ENCODE data around the gene EGFL8. TPM values are rescaled to one million over a fixed set of nuclear protein-coding genes. Genes with fewer than 3 reads are reported as not detected.
A peak's percentile ranks its signal among the peaks of the same experiment; 100 is the strongest.

Gene EGFL8
- total and polyA plus RNA-seq, 9 of the 15 experiments (the other 6 are each of a cell fraction or from before 2014, with no cell fraction given), result 2.2 to 47.4 (median 14.2) TPM

DNA sequence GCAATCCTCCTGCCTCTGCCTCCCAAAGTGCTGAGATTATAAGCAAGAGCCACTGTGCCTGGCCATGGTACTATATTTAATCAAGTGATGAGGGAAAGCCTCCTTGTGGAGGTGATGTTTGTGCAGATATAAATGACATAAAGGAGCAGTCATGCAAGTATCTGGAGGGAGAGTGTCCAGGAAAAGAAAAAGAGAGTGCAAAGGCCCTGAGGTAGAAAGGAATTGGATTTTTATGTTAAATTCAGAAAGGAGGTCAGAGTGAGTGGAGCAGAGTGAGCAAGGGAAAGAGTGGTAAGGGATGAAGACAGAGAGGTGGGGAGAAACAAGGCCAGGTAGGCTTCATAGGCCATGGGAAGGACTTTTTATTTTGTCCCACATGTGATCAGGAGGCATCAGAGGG, 26.9 kb upstream of the EGFL8 start:
- FAIRE-seq (no peak), DNase-seq (ENCODE audit: extremely low read depth in 1 of 4, low spot score in 3 of 4) (no peak), ATAC-seq (no peak)
- no peak overlapping the region for H2AFZ ChIP-seq (ENCODE audit: low read depth, low read length)
- no peak overlapping the region for H3K9ac ChIP-seq (ENCODE audit: insufficient read depth in 1 of 2, low read depth in 2 of 2, low read length in 2 of 2)
- in situ Hi-C loops (cut with MboI) (loop anchor here (5.0 kb wide), 1 partner anchor 1025 kb away; no protein-coding TSS in a partner anchor), intact Hi-C loops (cut with micrococcal nuclease) (no loop called here)
- CTCF ChIA-PET (ENCODE audit: low intra/inter-chr PET ratio), result no interaction called here
- no peak overlapping the region for H3K4me2 ChIP-seq (ENCODE audit: insufficient read depth, low read length)
- BruUV-seq (replicated peaks), result no TSS peak
- POLR2A ChIA-PET, result interaction anchor here (1.8 kb wide), 1 partner anchor 9 kb away, joined by 7 read pairs; the partner anchor contains the start of gene ATF6B
- no peaks in the 10 kb centered on the region for H3K27me3 ChIP-seq (ENCODE audit: control insufficient read depth in 2 of 2, insufficient read depth in 2 of 2, low read length in 2 of 2)
- H3K9me1 ChIP-seq (ENCODE audit: control insufficient read depth, insufficient read depth, low read length), result no peaks in the 10 kb centered on the region
- no peaks in the 10 kb centered on the region for H3K36me3 ChIP-seq (ENCODE audit: control insufficient read depth, insufficient read depth, low read length)
- H3K4me1 ChIP-seq (replicated peaks in 1 of 2; ENCODE audit: control insufficient read depth in 2 of 2, insufficient read depth in 2 of 2, low read length in 2 of 2), result peaks cover 16 to 24% of the 10 kb centered on the region in 2 experiments; a peak in 4 of 5 replicates
- H3K4me3 ChIP-seq, result no peak overlapping the region
- H3K79me2 ChIP-seq (ENCODE audit: control insufficient read depth, insufficient read depth, low read length), result no peaks in the 10 kb centered on the region
- no peaks in the 10 kb centered on the region for H3K9me3 ChIP-seq (replicated peaks; ENCODE audit: control insufficient read depth, insufficient read depth, low read depth, low read length)
- no peaks in the 10 kb centered on the region for H4K20me1 ChIP-seq (replicated peaks; ENCODE audit: control insufficient read depth, insufficient read depth, low read length)
- H3K27ac ChIP-seq (ENCODE audit: extremely low read depth, low read depth, low read length), result no peak overlapping the region
- TF ChIP-seq ZNF699 (CRISPR knock-in tag; IDR thresholded peaks at IDR 0.05; ENCODE audit: insufficient replicate concordance) (no peak), HDGF (IDR thresholded peaks at IDR 0.05) (no peak), EWSR1 (IDR thresholded peaks at IDR 0.05; ENCODE audit: borderline replicate concordance, low read depth, partially characterized antibody) (no peak), GATAD2B (IDR thresholded peaks at IDR 0.05; ENCODE audit: borderline replicate concordance) (no peak), RBM25 (IDR thresholded peaks at IDR 0.05; ENCODE audit: low read depth, low read length, severe bottlenecking) (peak; percentile 65), RBM34 (IDR thresholded peaks at IDR 0.05; ENCODE audit: borderline replicate concordance, insufficient read depth, low read length) (no peak), YY1 (IDR thresholded peaks at IDR 0.05; ENCODE audit: borderline replicate concordance in 1 of 3, control insufficient read depth in 1 of 3, extremely low read depth in 1 of 3, insufficient read depth in 3 of 3, insufficient read length in 1 of 3, insufficient replicate concordance in 2 of 3, low read depth in 1 of 3, low read length in 2 of 3) (no peak), FOXJ2 (tag; IDR thresholded peaks at IDR 0.05) (no peak), ZNF253 (CRISPR knock-in tag; conservative IDR thresholded peaks at IDR 0.05) (no peak), IFI16 (CRISPR knock-in tag; IDR thresholded peaks at IDR 0.05) (no peak), SMARCA5 (IDR thresholded peaks at IDR 0.05) (peak; percentile 80), SREBF1 (IDR thresholded peaks at IDR 0.05; ENCODE audit: borderline replicate concordance, low read depth, low read length) (no peak), KDM1A (IDR thresholded peaks at IDR 0.05) (0 out of 4 replicates have a peak, but pooled peaks of 1 of the 2 experiments have one; percentile 39), TCF3 (CRISPR knock-in tag; IDR thresholded peaks at IDR 0.05) (no peak), BHLHE40 (IDR thresholded peaks at IDR 0.05; ENCODE audit: low read length) (no peak), SMC3 (conservative IDR thresholded peaks at IDR 0.05; ENCODE audit: insufficient read depth, low read depth, low read length) (no peak), BCOR (IDR thresholded peaks at IDR 0.05) (peak; percentile 80)
- TF ChIP-seq, protein P1, sequence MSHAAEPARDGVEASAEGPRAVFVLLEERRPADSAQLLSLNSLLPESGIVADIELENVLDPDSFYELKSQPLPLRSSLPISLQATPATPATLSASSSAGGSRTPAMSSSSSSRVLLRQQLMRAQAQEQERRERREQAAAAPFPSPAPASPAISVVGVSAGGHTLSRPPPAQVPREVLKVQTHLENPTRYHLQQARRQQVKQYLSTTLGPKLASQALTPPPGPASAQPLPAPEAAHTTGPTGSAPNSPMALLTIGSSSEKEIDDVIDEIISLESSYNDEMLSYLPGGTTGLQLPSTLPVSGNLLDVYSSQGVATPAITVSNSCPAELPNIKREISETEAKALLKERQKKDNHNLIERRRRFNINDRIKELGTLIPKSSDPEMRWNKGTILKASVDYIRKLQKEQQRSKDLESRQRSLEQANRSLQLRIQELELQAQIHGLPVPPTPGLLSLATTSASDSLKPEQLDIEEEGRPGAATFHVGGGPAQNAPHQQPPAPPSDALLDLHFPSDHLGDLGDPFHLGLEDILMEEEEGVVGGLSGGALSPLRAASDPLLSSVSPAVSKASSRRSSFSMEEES (CRISPR knock-in tag; IDR thresholded peaks at IDR 0.05), result no peak
- TF ChIP-seq, protein P2, sequence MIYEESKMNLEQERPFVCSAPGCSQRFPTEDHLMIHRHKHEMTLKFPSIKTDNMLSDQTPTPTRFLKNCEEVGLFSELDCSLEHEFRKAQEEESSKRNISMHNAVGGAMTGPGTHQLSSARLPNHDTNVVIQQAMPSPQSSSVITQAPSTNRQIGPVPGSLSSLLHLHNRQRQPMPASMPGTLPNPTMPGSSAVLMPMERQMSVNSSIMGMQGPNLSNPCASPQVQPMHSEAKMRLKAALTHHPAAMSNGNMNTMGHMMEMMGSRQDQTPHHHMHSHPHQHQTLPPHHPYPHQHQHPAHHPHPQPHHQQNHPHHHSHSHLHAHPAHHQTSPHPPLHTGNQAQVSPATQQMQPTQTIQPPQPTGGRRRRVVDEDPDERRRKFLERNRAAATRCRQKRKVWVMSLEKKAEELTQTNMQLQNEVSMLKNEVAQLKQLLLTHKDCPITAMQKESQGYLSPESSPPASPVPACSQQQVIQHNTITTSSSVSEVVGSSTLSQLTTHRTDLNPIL (CRISPR knock-in tag; IDR thresholded peaks at IDR 0.05), result no peak
- TF ChIP-seq, protein P3, sequence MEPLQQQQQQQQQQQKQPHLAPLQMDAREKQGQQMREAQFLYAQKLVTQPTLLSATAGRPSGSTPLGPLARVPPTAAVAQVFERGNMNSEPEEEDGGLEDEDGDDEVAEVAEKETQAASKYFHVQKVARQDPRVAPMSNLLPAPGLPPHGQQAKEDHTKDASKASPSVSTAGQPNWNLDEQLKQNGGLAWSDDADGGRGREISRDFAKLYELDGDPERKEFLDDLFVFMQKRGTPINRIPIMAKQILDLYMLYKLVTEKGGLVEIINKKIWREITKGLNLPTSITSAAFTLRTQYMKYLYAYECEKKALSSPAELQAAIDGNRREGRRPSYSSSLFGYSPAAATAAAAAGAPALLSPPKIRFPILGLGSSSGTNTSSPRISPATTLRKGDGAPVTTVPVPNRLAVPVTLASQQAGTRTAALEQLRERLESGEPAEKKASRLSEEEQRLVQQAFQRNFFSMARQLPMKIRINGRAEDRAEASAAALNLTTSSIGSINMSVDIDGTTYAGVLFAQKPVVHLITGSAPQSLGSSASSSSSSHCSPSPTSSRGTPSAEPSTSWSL (CRISPR knock-in tag; IDR thresholded peaks at IDR 0.05; ENCODE audit: borderline replicate concordance), result no peak

Data from K562 (cell line).